GM12801 (cell line): ENCODE measurements around the gene CDYL2.

ENCODE experiments used
- CTCF ChIP-seq: IDR thresholded peaks from one replicate; pipeline ENCODE4 v1.5.1; 2011; ENCODE audit warnings: control low read depth; ENCODE audit not compliant: insufficient read length; ENCODE audit errors: extremely low read depth

CDYL2 gene

GRCh38 chr16:80576343-80576912 lies 228.0 kb downstream of the CDYL2 start:
- no peak for TF ChIP-seq CTCF

GRCh38 chr16:80573700-80574120 lies 230.7 kb downstream of the CDYL2 start:
- TF ChIP-seq CTCF = no peak

- TF ChIP-seq CTCF = no peak
Measured at GRCh38 chr16:80570106-80570478, 234.3 kb downstream of the CDYL2 start.

- TF ChIP-seq CTCF = no peak
Measured at GRCh38 chr16:80569440-80570105, 234.8 kb downstream of the CDYL2 start.

GRCh38 chr16:80564394-80564793 lies 240.0 kb downstream of the CDYL2 start:
- no peak for TF ChIP-seq CTCF

GRCh38 chr16:80563066-80563465 lies 241.3 kb downstream of the CDYL2 start:
- TF ChIP-seq CTCF = no peak

- no peak for TF ChIP-seq CTCF
Measured at GRCh38 chr16:80559369-80559768, 245.0 kb downstream of the CDYL2 start.
